Measurements from ENCODE around the gene TMED7. TPM values are rescaled to one million over a fixed set of nuclear protein-coding genes. Genes with fewer than 3 reads are reported as not detected.
"Not testable (repeated sequence)": the region's sequence is repeated elsewhere in the genome, so short reads cannot be mapped to it uniquely, and the experiment has no call there.

Gene TMED7
- total RNA-seq = 10 to 100 TPM; 61.6 to 76.1 TPM

DNA sequence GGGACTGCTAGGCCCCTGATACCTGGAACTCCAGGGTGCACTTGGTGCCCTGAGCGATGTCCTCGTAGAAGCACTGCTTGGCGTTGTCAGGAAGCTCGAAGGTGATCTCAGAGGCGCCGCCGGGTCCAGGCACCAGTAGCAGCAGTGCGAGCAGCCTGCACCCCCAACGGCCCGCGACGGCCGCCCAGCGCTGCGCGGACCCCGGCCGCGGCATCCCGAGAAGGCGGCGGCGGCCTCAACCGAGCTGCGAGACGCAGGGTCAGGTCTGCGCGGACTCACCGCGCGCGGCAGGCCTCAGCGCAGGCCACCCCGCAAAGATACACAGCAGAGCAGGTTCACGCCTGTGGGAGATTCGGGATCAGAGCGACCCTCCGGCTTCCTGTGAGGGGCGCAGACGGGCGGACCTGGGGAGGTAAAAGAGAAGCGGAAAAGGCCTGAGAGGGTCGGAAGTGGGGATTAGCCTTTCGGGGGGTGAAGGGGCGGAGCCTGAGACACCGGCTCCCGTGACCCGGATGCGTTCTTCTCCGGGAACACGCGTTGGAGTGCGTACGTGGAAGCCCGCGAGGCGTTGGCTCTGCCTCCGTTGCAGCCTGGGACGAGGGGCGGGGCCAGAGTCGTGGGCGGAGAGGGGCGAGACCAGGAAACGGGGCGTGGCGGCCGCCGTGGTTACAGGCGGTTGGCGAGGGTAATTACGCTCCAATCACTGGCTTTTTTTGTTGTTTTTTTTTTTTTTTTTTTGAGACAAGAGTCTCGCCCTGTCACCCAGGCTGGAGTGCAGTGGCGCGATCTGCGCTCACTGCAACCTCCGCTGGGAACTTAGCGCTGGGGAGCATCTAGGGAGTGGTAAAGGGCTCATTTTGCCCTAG, at the start of gene TMED7:
Gene TMED7, minus strand, starts transcription at position 458 of the 866 bp plus-strand sequence. Its CDS starts 244 bp downstream, at position 214.
- H3K4me3 Mint-ChIP-seq = no peak within 1 kb of the TSS
- H3K27ac Mint-ChIP-seq = no peak within 1 kb of the TSS
- H3K36me3 Mint-ChIP-seq = no peaks in the 10 kb centered on the region
- DNase-seq (ENCODE audit: low spot score) (peak; percentile 100), ATAC-seq (peak; percentile 97 to 98)
- no peaks in the 10 kb centered on the region for H3K27me3 Mint-ChIP-seq
- H3K9me3 Mint-ChIP-seq = no peaks in the 10 kb centered on the region
- H3K4me1 Mint-ChIP-seq (ENCODE audit: low read depth in 2 of 2) = peaks cover 20 to 21% of the 10 kb centered on the region in 2 donors

DNA sequence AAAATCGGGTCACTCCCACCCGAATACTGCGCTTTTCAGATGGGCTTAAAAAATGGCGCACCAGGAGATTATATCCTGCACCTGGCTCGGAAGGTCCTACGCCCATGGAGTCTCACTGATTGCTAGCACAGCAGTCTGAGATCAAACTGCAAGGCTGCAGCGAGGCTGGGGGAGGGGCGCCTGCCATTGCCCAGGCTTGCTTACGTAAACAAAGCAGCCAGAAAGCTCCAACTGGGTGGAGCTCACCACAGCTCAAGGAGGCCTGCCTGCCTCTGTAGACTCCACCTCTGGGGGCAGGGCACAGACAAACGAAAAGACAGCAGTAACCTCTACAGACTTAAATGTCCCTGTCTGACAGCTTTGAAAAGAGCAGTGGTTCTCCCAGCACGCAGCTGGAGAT, 48.9 kb upstream of the TMED7 start:
- not testable (repeated sequence) for H3K4me1 Mint-ChIP-seq (ENCODE audit: low read depth in 2 of 2); H3K36me3 Mint-ChIP-seq; DNase-seq (ENCODE audit: low spot score); H3K4me3 Mint-ChIP-seq; H3K27ac Mint-ChIP-seq; ATAC-seq
- Mint-ChIP-seq H3K9me3 (peaks cover 10% of the 10 kb centered on the region), H3K27me3 (peaks cover 15 to 44% of the 10 kb centered on the region in 2 donors)

- H3K9me3 Mint-ChIP-seq = peaks cover 14% of the 10 kb centered on the region
These were observed 47.8 kb upstream of the TMED7 start for GRCh38 chr5:115673596-115673995.

DNA sequence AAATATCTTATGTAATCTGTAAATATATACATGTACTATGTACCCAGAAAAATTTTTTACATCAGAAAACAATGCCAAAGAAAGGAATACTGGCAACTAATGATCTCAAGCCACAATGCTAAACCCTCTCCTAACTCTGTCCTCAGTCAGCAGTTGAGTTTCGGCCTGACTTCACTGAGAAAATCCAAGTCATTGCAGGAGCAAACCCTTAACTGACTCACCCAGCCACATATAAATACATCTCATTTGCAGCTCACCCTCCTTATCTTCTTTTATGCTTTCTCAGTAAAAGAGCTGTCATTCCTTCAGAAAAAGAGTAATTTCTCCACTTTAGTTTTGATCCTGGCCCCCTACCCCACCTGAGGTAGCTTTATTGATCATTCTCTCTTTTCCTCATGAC, 46.1 kb upstream of the TMED7 start:
- ATAC-seq (no peak), DNase-seq (ENCODE audit: low spot score) (no peak)
- Mint-ChIP-seq H3K27me3 (peaks cover 23 to 62% of the 10 kb centered on the region in 2 donors), H3K27ac (no peak overlapping the region), H3K36me3 (peaks cover 16% of the 10 kb centered on the region), H3K9me3 (peaks cover 18% of the 10 kb centered on the region), H3K4me3 (no peak overlapping the region), H3K4me1 (ENCODE audit: low read depth in 2 of 2) (no peaks in the 10 kb centered on the region)

More at GRCh38 chr5:115673596-115673995, 47.8 kb upstream of the TMED7 start:
- H3K27ac Mint-ChIP-seq = no peak overlapping the region
- peaks cover 5% of the 10 kb centered on the region for H3K36me3 Mint-ChIP-seq
- no peak for DNase-seq (ENCODE audit: low spot score)
- no peak for ATAC-seq
- no peak overlapping the region for H3K4me3 Mint-ChIP-seq
- H3K27me3 Mint-ChIP-seq = peaks cover 20 to 55% of the 10 kb centered on the region in 2 donors
- H3K4me1 Mint-ChIP-seq (ENCODE audit: low read depth in 2 of 2) = no peaks in the 10 kb centered on the region

- Mint-ChIP-seq H3K36me3 (peaks cover 27% of the 10 kb centered on the region), H3K27ac (no peak overlapping the region), H3K9me3 (peaks cover 14% of the 10 kb centered on the region), H3K4me1 (ENCODE audit: low read depth in 2 of 2) (no peaks in the 10 kb centered on the region), H3K4me3 (no peak overlapping the region), H3K27me3 (peaks cover 33 to 64% of the 10 kb centered on the region in 2 donors)
- no peak for DNase-seq (ENCODE audit: low spot score)
- no peak for ATAC-seq
These were observed 40.2 kb upstream of the TMED7 start for GRCh38 chr5:115666023-115666422.

DNA sequence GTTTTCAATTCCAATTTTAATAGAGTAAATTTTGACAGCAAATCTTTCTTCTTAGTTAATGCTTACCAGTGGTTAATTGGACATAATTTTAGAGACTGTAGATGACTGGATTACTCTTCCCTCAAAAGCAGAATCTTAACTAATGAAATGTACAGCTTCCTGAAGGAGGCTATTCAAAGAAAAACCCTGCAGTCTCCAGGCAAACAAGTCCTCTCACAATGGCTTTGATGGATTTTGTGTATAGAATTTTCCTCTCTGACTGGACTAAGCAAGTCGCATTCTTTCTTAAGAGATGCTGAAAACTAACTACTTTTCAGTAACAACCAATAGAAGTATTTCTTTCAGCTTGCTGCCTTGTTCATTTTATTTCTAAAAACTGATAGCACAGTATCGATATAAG, 35.7 kb upstream of the TMED7 start:
- Mint-ChIP-seq H3K4me1 (ENCODE audit: low read depth in 2 of 2) (no peaks in the 10 kb centered on the region), H3K4me3 (no peak overlapping the region), H3K36me3 (peaks cover 8% of the 10 kb centered on the region), H3K27me3 (peaks cover 32 to 68% of the 10 kb centered on the region in 2 donors), H3K9me3 (no peaks in the 10 kb centered on the region), H3K27ac (no peak overlapping the region)
- no peak for ATAC-seq
- no peak for DNase-seq (ENCODE audit: low spot score)

DNA sequence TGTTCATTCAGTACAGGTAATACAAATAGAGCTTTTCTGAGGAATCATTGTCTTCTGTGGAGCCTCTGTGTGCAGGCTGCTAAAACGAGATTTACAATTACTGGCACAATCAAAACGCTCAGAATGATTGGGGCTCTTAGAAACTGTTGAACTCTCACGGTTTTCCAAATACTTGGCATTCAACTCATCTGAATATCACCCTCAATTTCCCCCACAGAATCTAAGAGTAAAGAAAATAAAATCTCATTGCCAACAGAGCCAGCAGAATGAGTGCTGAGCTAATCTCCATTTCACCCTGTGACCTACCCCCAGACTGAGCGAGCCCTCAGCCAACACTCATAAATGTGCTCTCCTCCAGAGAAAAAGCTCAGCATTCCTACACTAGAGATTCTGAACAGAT, 35.3 kb upstream of the TMED7 start:
- ATAC-seq = no peak
- Mint-ChIP-seq H3K4me3 (no peak overlapping the region), H3K36me3 (peaks cover 3% of the 10 kb centered on the region), H3K27me3 (peaks cover 32 to 67% of the 10 kb centered on the region in 2 donors), H3K27ac (no peak overlapping the region), H3K4me1 (ENCODE audit: low read depth in 2 of 2) (no peaks in the 10 kb centered on the region), H3K9me3 (no peaks in the 10 kb centered on the region)
- DNase-seq (ENCODE audit: low spot score) = no peak

GRCh38 chr5:115657881-115658233, 32.0 kb upstream of the TMED7 start:
- Mint-ChIP-seq H3K4me3 (no peak overlapping the region), H3K4me1 (ENCODE audit: low read depth in 2 of 2) (no peaks in the 10 kb centered on the region), H3K9me3 (no peaks in the 10 kb centered on the region), H3K36me3 (no peaks in the 10 kb centered on the region), H3K27me3 (peaks cover 24 to 51% of the 10 kb centered on the region in 2 donors), H3K27ac (no peak overlapping the region)
- ATAC-seq = no peak
- DNase-seq (ENCODE audit: low spot score) = no peak

DNA sequence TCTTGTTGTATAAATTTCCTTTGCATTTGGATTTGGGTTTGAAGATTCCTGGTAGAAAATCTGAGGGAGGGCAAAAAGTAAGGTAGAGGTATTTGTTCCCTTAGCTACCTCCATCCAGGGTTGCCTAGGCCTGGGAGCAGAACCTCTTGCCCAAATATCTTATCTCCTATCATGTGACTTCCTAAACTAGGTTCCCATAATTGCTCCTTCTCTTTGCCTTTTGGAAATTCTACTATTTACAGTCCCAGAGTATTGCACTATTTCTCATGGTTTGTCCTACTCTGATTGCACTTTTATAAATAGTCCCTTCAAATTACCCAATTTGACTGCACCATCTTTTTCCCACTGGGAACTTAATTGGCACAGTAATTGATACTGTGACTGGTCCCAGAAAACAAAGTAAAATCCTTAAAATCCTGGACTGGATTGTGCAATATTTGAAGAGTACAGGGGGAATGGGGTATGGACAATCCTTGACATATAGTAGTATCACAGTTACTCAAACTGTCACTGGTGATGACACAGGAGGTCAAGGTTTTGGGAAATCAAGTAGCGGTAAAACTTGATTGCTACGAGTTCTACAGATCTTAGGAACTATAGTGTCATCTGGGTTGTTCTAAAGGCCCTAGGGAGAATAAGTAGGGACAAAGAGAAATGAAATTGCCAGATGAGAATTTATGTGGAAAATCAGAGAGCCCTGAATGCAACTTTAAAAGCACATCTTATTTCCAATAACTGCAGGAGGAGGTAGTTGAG, 31.5 kb upstream of the TMED7 start:
- Mint-ChIP-seq H3K9me3 (no peaks in the 10 kb centered on the region), H3K4me3 (no peak overlapping the region), H3K27me3 (peaks cover 24 to 51% of the 10 kb centered on the region in 2 donors), H3K36me3 (no peaks in the 10 kb centered on the region), H3K4me1 (ENCODE audit: low read depth in 2 of 2) (no peaks in the 10 kb centered on the region), H3K27ac (no peak overlapping the region)
- DNase-seq (ENCODE audit: low spot score) (no peak), ATAC-seq (no peak)

DNA sequence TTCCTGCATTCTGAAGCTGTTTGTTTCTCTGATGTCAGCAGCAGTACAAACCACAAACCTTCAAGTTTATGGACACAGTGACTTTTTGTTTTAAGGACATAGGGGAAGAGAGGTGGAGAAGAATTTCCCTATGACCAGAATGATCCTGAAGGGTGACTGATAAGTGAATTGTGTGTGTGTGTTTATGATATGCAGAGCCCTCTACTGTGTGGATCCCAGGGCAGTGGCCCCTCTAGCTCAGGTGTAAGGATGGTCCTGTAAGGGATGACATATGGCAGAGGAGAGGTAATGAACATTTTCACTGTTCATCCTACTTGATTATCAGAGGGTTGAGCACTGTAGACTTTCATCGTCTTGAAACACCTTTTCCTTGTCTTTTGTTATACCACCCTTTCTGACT, 30.6 kb upstream of the TMED7 start:
- peaks cover 24 to 49% of the 10 kb centered on the region in 2 donors for H3K27me3 Mint-ChIP-seq
- DNase-seq (ENCODE audit: low spot score) = no peak
- no peaks in the 10 kb centered on the region for H3K36me3 Mint-ChIP-seq
- no peak overlapping the region for H3K4me3 Mint-ChIP-seq
- no peak overlapping the region for H3K27ac Mint-ChIP-seq
- ATAC-seq = no peak
- H3K4me1 Mint-ChIP-seq (ENCODE audit: low read depth in 2 of 2) = no peaks in the 10 kb centered on the region
- no peaks in the 10 kb centered on the region for H3K9me3 Mint-ChIP-seq

DNA sequence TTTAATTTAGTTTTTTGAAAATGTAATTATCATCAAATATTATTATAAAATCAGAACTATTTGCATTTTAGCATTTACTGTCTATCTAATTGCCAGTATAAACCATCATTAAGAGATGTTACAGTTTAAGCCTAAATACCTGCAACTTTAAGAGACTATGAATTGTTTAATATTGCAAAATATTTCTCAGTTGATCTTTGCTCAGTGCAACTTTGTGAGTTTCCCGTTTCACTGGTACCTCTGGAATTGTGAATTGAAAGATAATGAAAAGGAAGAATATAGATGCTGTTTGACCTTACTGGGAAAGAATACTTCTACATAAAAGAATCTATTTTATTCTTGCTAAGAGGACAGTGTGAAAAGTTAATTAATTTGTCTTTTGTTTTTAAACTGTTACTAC, 30.2 kb upstream of the TMED7 start:
- no peak overlapping the region for H3K4me3 Mint-ChIP-seq
- no peak for ATAC-seq

GRCh38 chr5:115649541-115649940, 23.7 kb upstream of the TMED7 start:
- Mint-ChIP-seq H3K9me3 (no peaks in the 10 kb centered on the region), H3K4me1 (ENCODE audit: low read depth in 2 of 2) (no peaks in the 10 kb centered on the region), H3K27ac (no peak overlapping the region), H3K36me3 (no peaks in the 10 kb centered on the region), H3K4me3 (no peak overlapping the region), H3K27me3 (peaks cover 19 to 29% of the 10 kb centered on the region in 2 donors)
- no peak for DNase-seq (ENCODE audit: low spot score)
- no peak for ATAC-seq

More for the DNA sequence above, 30.2 kb upstream of the TMED7 start:
- Mint-ChIP-seq H3K9me3 (no peaks in the 10 kb centered on the region), H3K27ac (no peak overlapping the region), H3K4me1 (ENCODE audit: low read depth in 2 of 2) (no peaks in the 10 kb centered on the region), H3K27me3 (peaks cover 21 to 45% of the 10 kb centered on the region in 2 donors), H3K36me3 (no peaks in the 10 kb centered on the region)
- DNase-seq (ENCODE audit: low spot score) = no peak

DNA sequence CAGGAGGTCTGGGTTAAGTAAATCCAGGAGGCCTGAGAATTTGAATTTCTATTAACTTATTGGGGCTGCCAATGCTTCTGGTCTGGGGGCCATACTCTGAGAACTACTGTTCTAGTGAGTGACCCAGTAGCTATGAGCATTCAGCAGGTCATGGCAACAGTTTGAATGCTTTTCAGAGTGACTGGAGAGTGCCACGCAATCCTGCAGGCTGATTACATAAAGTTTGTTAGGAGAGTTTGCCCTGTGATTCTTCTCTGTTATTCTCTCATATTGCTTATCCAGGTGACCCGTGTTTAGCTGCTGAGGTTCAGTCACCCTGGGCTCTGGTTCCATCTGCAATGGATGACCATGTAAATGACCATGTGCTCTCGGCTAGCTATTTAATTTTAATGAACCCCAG, 22.2 kb upstream of the TMED7 start:
- no peaks in the 10 kb centered on the region for H3K9me3 Mint-ChIP-seq
- no peak overlapping the region for H3K27ac Mint-ChIP-seq
- peaks cover 26 to 39% of the 10 kb centered on the region in 2 donors for H3K27me3 Mint-ChIP-seq
- H3K4me1 Mint-ChIP-seq (ENCODE audit: low read depth in 2 of 2) = no peaks in the 10 kb centered on the region
- no peak overlapping the region for H3K4me3 Mint-ChIP-seq
- no peaks in the 10 kb centered on the region for H3K36me3 Mint-ChIP-seq
- ATAC-seq (no peak), DNase-seq (ENCODE audit: low spot score) (no peak)

GRCh38 chr5:115645386-115645785, 19.6 kb upstream of the TMED7 start:
- H3K4me1 Mint-ChIP-seq (ENCODE audit: low read depth in 2 of 2) = not testable (repeated sequence)

More at GRCh38 chr5:115645386-115645785, 19.6 kb upstream of the TMED7 start:
- H3K27ac Mint-ChIP-seq; H3K36me3 Mint-ChIP-seq; DNase-seq (ENCODE audit: low spot score); ATAC-seq; H3K4me3 Mint-ChIP-seq; H3K9me3 Mint-ChIP-seq: not testable (repeated sequence)
- peaks cover 32 to 39% of the 10 kb centered on the region in 2 donors for H3K27me3 Mint-ChIP-seq
